ENCODE measurements around the gene NPHP4.

- no peak for TF ChIP-seq POLR2A (IDR thresholded peaks at IDR 0.05)
- no peak for TF ChIP-seq CTCF (IDR thresholded peaks at IDR 0.05)
Observed at GRCh38 chr1:5949085-5949760, 43.0 kb downstream of the NPHP4 start.
